K562 (cell line): Measurements from ENCODE around the gene MYRIP.

Experiments
- PBX2 ChIP-seq, 2 experiments: IDR thresholded peaks in 1 of 2; conservative IDR thresholded peaks in 1 of 2; 2 replicates each; pipeline ENCODE4 v1.6.1; 2016; ENCODE audit warnings: low read depth in 2 of 2, mild to moderate bottlenecking in 1 of 2, missing compliant biosample characterization in 1 of 2, missing genetic modification characterization in 1 of 2, moderate library complexity in 1 of 2
- PCBP1 ChIP-seq: fragments of 200-400 bp; formaldehyde crosslinking; IDR thresholded peaks from 2 replicates; pipeline ENCODE4 v1.6.1; 2018; ENCODE audit warnings: mild to moderate bottlenecking, low read depth, low read length; ENCODE audit not compliant: poor library complexity, severe bottlenecking
- TCF15 ChIP-seq: fragments of 250-450 bp; sonication (Bioruptor Pico); IDR thresholded peaks from 2 replicates; pipeline ENCODE4 v1.8.0; 2022; ENCODE audit warnings: moderate library complexity, mild to moderate bottlenecking, inconsistent platforms

- no peak for TF ChIP-seq PCBP1
- TF ChIP-seq TCF15 (CRISPR knock-in tag), result no peak
- TF ChIP-seq PBX2 (CRISPR knock-in tag; IDR thresholded peaks at IDR 0.05; ENCODE audit: low read depth), result no peak
- no peak for TF ChIP-seq PBX2 (tag; conservative IDR thresholded peaks at IDR 0.05; ENCODE audit: low read depth)
These were observed 24.5 kb upstream of the MYRIP start for GRCh38 chr3:39784922-39785321.
